Transverse colon (tissue), 4 donors: ENCODE measurements around the gene MYL12A. TPM values are rescaled to one million over a fixed set of nuclear protein-coding genes. Genes with fewer than 3 reads are reported as not detected.

ENCODE experiments used
- DNase-seq: peaks from one replicate; pipeline ENCODE4 v3.0.0-alpha.2; 2019
- H3K27ac ChIP-seq, 4 donors: fragments of 200-600 bp; sonication (generic); 2 replicates each; pipeline ENCODE4 v1.5.1; 2016 to 2018; ENCODE audit warnings: inconsistent platforms in 4 of 4
- H3K27me3 ChIP-seq: fragments of 200-600 bp; sonication (generic); 2 replicates; pipeline ENCODE4 v1.5.1; 2017; ENCODE audit warnings: inconsistent platforms
- H3K36me3 ChIP-seq, 4 donors: fragments of 200-600 bp; sonication (generic); 2 replicates each; pipeline ENCODE4 v1.5.1; 2017 to 2019; ENCODE audit warnings: inconsistent platforms in 4 of 4
- H3K4me1 ChIP-seq, 4 donors: fragments of 200-600 bp; sonication (generic); 2 replicates each; pipeline ENCODE4 v1.5.1; 2017 to 2020; ENCODE audit warnings: inconsistent platforms in 4 of 4
- H3K4me3 ChIP-seq, 4 donors: fragments of 200-600 bp; sonication (generic); 1 replicate in 1 of 4; 2 replicates in 3 of 4; pipeline versions ENCODE4 v1.5.1 to v1.6.1; 2017 to 2019; ENCODE audit warnings: inconsistent platforms in 4 of 4
- H3K9me3 ChIP-seq, 2 donors: fragments of 200-600 bp; sonication (generic); 2 replicates each; pipeline ENCODE4 v1.5.1; 2017 to 2019; ENCODE audit warnings: inconsistent platforms in 2 of 2
- CTCF ChIP-seq, 5 experiments: fragments of 200-600 bp in 3 of 5; fragments of 450-650 bp in 2 of 5; sonication (generic) in 3 of 5; IDR thresholded peaks; 1 replicate in 2 of 5; 2 replicates in 3 of 5; pipeline ENCODE4 v1.5.1; 2016 to 2017; ENCODE audit warnings: antibody characterized with exemption in 5 of 5, inconsistent platforms in 3 of 5, mild to moderate bottlenecking in 2 of 5, moderate library complexity in 1 of 5
- EP300 ChIP-seq: sonication (generic); formaldehyde crosslinking; IDR thresholded peaks from one replicate; pipeline ENCODE4 v1.6.1; 2017; ENCODE audit warnings: antibody characterized with exemption, low read depth
- POLR2A ChIP-seq: fragments of 450-650 bp; IDR thresholded peaks from one replicate; pipeline ENCODE4 v1.6.1; 2016; ENCODE audit warnings: antibody characterized with exemption, mild to moderate bottlenecking, moderate library complexity
- POLR2AphosphoS5 ChIP-seq, 3 donors: sonication (generic); formaldehyde crosslinking; IDR thresholded peaks; one replicate each; pipeline ENCODE4 v1.6.1; 2016; ENCODE audit warnings: antibody characterized with exemption in 3 of 3
- WGBS, 2 donors: methylation state at CpG; one replicate each; pipeline ENCODE4 v1.1.5; 2018; ENCODE audit warnings: low coverage in 1 of 2; 5-methylcytosine and 5-hydroxymethylcytosine counted together
- in situ Hi-C, 4 donors: fragments of 200-750 bp; cut with MboI; loops; one replicate each; pipeline versions ENCODE4 v1.15.0 to v1.15.1; 2017; ENCODE audit warnings: low sequenced_read_pairs in 3 of 4, low pct_ligation_motif_present in 1 of 4, low pct_unique_long_range_greater_than_20kb in 1 of 4
- intact Hi-C: fragments of 100-400 bp; cut with DNase I; formaldehyde crosslinking; loops from one replicate; pipeline ENCODE4 v1.15.1; 2023; ENCODE audit warnings: low total_unique reads
- total RNA-seq, 4 donors: library from RNA; depleted of rRNA; stranded (reverse); fragments of >200 nt; gene quantifications; one replicate each; pipeline ENCODE4 v1.1.0, GENCODE V29; 2016

MYL12A gene
- total RNA-seq, 4 donors from 2014 or later, result 257 to 511 (median 338) TPM

- in situ Hi-C loops, result no loop called here
- Histone ChIP-seq H3K27me3 (no peaks in the 10 kb centered on the region), H3K9me3 (no peaks in the 10 kb centered on the region), H3K27ac (peak overlapping the region; percentile 92 to 99 (median 97)), H3K4me3 (peak overlapping the region; percentile 84 to 96 (median 91)), H3K36me3 (peaks cover 0 to 7% (median 0%) of the 10 kb centered on the region in 4 donors), H3K4me1 (peaks cover 27 to 61% (median 48%) of the 10 kb centered on the region in 4 donors)
- DNase-seq, result no peak
- intact Hi-C loops, result loop anchor here (5.0 kb wide), 1 partner anchor 335 kb away; no protein-coding TSS in a partner anchor
- WGBS, 2 donors, result 0 to 1% methylated on average over 12 to 40 of the region's 69 CpGs
- no peak for TF ChIP-seq EP300
These were observed 14.9 kb downstream of the MYL12A start for GRCh38 chr18:3262234-3263131.

GRCh38 chr18:3263132-3263700, 15.6 kb downstream of the MYL12A start:
- 12 to 14% methylated on average over 8 of the region's 8 CpGs for WGBS, 2 donors
- peak overlapping the region; percentile 92 to 99 (median 97) for H3K27ac ChIP-seq
- TF ChIP-seq POLR2A, result no peak
- TF ChIP-seq POLR2AphosphoS5 (IDR thresholded peaks at IDR 0.05), result no peak
- no peak for TF ChIP-seq EP300
- TF ChIP-seq CTCF (IDR thresholded peaks at IDR 0.05), result no peak
- in situ Hi-C loops, result no loop called here
- intact Hi-C loops, result loop anchor here (5.0 kb wide), 1 partner anchor 334 kb away; no protein-coding TSS in a partner anchor
- H3K9me3 ChIP-seq, result no peaks in the 10 kb centered on the region
- no peaks in the 10 kb centered on the region for H3K27me3 ChIP-seq
- H3K4me1 ChIP-seq, result peaks cover 33 to 67% (median 54%) of the 10 kb centered on the region in 4 donors
- DNase-seq, result no peak
- H3K36me3 ChIP-seq, result peaks cover 0 to under 1% (median 0%) of the 10 kb centered on the region in 4 donors
- H3K4me3 ChIP-seq, result peak overlapping the region; percentile 84 to 96 (median 91)

- TF ChIP-seq EP300 (no peak), POLR2AphosphoS5 (IDR thresholded peaks at IDR 0.05) (peak in 1 of 3 donors; percentile 63)
- no peaks in the 10 kb centered on the region for H3K27me3 ChIP-seq
- H3K9me3 ChIP-seq, result no peaks in the 10 kb centered on the region
- peak; percentile 35 for DNase-seq
- WGBS, 2 donors, result 20 to 37% methylated on average over 1 to 2 of the region's 2 CpGs
- peak overlapping the region in 3 of 4 donors; percentile 97 to 99 (median 97) for H3K27ac ChIP-seq
- no peaks in the 10 kb centered on the region for H3K36me3 ChIP-seq
- intact Hi-C loops, result loop anchor here (5.0 kb wide), 1 partner anchor 333 kb away; no protein-coding TSS in a partner anchor
- in situ Hi-C loops, result no loop called here
- peaks cover 35 to 78% (median 63%) of the 10 kb centered on the region in 4 donors for H3K4me1 ChIP-seq
- peak overlapping the region in 1 of 4 donors; percentile 92 for H3K4me3 ChIP-seq
These were observed 16.8 kb downstream of the MYL12A start for GRCh38 chr18:3264362-3264761.

- TF ChIP-seq EP300 (no peak), POLR2AphosphoS5 (IDR thresholded peaks at IDR 0.05) (no peak), CTCF (IDR thresholded peaks at IDR 0.05) (no peak), POLR2A (no peak)
- intact Hi-C loops (no loop called here), in situ Hi-C loops (no loop called here)
- Histone ChIP-seq H3K4me1 (peaks cover 35 to 75% (median 64%) of the 10 kb centered on the region in 4 donors), H3K36me3 (no peaks in the 10 kb centered on the region), H3K4me3 (no peak overlapping the region), H3K9me3 (no peaks in the 10 kb centered on the region), H3K27ac (no peak overlapping the region), H3K27me3 (no peaks in the 10 kb centered on the region)
- no peak for DNase-seq
- 38 to 42% methylated on average over 3 of the region's 3 CpGs for WGBS, 2 donors
These were observed 18.0 kb downstream of the MYL12A start for GRCh38 chr18:3265564-3266033.
